GM21360 (cell line): Measurements from ENCODE around the gene NEGR1.

Experiments
- ATAC-seq: cut with Tn5 transposase; IDR thresholded peaks from one replicate; pipeline ENCODE4 v1.9.1; 2021; ENCODE audit warnings: mild to moderate bottlenecking, moderate library complexity; ENCODE audit not compliant: unreplicated experiment

Gene NEGR1

DNA sequence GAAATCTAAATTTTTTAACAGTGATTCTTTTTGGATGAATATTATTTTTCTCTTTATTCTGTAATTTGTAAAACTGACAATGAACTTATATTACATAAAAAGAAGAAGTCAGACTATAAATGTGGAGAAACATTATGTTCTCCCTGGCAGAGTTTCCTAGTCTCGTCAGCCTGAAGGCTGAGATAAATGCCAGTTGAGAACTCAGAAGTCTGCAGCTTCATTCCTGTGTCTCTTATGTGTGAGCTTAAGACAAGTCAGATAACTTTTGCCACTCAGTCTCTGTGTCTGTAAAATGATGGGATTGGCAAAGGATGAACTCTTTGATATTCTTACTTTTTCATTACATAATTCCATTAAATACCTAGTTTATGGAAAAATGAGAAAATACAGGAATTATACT, 632.7 kb downstream of the NEGR1 start:
- no peak for ATAC-seq

DNA sequence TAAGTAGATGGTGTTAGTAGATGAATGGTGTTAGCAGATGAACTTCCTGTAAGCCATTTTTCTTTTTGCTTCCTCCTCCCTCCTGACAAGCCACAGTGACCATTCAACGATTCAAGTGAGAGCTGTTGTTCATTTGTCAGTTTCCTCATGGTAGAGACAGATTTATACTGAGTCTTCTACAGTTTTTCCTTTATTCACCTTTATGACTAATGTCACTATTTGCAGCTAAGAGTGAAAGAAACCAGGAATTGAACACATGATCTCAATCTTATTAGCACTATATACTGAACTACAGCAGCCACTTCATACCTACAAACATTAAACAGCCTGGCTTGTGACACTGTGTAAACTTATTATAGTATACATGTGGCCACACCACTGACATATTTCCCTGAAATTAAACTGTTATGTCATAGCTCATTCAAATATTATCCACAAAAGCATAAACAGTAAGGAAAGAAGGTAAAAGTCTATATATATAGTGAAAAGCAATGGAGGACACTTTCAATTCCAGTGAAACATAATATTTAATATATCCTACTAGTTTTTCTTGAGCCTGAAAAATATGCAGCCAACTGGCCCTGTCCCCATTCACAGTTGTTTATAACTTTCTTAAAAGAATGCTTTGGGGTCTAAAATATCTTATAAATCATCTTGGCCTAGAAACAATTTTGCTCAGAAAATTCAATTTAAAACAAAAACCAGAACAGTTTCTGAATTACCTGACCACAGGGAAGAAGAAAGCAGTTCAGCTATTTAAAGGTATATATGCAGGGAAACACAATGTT, 634.6 kb downstream of the NEGR1 start:
- ATAC-seq: no peak

DNA sequence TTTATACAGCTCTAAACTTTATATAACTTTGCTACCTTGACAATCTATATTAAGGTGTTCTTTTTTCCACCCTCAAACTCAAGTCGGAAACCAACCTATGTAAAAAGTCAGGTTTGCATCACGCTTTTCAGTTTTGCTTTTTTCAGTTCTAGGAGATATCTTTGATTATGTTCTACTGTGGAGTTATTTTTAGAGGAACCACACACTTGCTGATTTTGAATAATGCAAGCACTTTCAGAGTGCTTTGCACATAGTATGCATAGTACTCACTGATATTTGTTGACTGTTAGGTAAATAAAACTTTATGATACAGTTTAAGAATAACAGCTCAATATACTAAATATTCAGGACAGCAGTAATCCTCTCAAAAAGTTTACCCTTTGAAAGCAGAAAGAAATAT, 637.3 kb downstream of the NEGR1 start:
- no peak for ATAC-seq

DNA sequence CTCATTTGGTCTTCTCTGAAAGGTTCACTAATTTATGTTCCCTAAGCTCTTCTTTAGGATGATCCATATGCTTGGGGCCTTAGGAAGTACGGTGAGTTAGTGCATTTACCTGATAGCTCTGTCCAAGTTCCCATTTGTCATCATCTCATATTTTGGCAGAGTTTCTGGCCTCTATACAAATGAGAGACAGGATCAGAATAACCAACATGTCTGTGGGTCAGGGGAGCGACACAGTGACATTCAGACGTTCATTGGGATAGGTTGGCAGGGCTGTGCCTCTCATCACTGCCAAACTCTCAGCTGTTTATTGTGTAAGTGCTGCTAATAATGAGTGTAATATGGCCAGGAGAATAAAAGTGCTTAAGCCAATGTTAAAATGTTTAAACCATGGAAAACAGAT, 640.4 kb downstream of the NEGR1 start:
- no peak for ATAC-seq

DNA sequence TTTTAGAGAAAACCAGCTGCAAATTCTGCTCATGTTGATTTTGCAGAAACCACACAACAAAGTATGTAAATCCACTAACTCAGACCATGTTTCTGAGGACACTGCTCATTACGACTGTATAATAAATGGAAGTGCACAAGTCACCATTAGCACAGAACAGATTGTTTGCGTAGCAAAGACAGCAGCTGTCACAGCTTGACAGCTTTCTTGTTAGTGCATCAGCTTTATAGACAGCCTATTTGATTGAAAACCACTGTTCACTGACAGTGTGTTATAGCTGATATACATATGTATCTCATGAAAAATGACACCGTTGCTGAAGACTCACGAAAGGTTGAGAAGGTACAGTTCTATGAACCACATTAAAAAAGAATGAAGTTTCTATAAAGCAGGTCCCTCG, 641.3 kb downstream of the NEGR1 start:
- no peak for ATAC-seq

DNA sequence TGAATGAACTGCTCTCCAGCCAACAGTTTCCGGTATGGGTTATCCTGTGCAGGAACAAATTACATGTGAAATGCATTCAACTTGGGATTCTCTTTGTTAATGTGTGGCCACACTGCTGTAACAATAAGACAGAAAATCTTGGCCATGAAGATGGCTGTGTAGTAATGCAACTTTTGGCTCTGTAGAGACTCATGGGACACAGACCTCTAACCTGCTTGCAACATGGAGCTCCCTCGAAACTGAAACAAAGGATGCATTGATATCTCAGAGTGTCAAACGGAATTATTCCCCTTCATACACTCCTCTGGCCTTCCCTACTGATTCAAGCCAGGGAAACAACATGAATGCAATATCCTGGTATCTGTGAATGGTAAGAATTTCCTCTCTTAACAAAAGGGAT, 642.2 kb downstream of the NEGR1 start:
- no peak for ATAC-seq

DNA sequence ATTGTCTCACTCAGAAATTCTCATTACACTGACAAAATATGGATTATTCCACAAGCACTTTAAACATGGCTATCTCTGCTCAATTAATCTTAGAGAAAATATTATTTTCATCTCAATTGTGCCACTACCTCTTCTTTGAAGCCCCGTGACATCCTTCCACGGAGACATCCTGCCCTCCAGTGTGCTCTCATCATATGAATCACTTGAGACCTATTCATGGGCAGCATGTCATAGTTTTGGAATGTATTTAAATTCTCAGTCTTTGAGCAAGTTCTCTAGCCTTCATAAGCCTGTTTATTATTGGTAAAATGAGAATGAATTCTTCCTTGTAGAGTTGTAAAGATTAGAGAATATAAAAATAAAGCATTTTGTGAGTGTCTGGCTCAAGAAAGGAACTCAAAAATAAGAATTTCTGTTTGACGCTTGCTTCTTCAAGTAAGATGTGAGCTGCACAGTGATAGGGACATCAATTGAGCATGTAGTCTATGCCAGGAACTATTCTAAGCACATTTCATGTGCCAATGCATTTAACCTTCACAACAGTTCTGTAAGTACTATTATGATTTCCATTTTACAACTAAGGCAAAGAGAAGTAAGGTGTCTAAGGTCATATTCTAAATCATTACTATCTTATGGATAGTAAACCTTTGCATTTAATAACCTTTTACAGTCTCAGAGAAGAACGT, 644.1 kb downstream of the NEGR1 start:
- ATAC-seq: no peak

DNA sequence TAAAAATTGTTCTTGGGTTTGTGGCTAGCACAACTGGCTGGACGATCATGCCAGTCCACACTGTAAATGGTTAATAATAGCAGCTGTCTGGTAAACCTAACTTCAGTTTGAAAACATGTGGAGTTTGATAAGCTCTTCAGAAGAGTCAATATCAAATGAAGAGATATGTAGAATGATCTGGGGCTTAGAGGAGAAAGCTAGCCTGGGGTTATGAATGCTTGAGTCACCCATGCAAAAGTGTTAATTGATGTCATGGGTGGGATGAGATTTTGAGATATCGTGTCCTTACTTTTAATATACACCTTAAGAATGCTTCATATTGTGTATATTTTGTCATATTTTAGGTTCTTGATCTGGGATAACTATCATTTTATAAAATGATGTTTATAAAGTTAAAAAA, 646.8 kb downstream of the NEGR1 start:
- no peak for ATAC-seq

DNA sequence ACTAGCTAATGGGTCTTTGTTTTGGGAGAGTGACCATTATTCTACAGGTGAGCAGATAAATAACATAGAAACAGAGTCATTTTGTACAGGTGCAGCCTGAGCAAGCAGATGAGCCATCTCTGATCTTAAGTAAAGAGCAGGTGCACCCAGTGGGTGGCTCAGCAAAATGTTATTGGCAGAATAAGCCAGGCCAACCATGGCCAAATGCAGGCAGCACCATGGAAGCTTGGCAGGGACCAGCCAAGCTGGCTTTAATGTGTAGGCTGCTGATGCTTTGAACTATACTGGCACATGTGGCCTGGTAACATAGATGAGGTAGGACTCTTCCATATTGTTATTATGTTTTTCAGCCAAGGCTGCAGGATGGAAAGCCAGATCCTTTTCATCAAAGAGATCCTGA, 648.2 kb downstream of the NEGR1 start:
- no peak for ATAC-seq

DNA sequence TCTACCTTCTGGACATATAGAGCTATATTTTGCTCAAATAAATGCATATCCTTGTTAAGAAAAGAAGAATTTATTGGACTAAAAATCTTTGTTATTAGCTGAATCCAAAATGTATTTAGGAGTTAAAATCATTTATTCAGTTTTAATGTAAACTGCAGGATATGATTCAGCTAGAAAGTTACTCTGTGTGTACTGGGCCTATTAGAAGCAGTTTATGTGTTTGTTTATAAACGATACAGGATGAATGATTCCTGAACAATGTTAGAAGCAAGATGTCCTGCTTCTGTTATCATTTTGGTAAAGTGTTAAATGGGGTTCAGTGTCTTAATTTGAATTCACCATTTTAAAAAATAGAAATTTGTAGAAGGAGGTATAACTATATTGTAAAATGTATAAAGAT, 652.3 kb downstream of the NEGR1 start:
- no peak for ATAC-seq

DNA sequence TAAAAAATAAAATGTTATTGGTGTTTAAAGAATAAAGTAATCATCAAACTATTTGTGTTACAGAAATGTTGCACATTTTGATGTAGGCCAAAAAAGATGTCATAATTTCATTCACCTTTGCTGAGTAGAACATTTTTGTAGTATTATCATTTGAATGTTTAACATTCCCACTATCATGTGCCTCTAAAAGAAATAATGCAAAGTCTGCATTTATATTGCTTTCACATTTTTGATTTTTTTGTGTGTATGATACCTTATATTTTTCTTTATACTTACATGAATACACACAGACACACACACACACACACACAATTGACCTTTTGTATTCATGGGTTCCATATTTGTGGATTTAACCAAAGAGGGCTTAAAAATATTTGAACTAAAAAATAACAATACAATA, 657.3 kb downstream of the NEGR1 start:
- ATAC-seq: no peak

DNA sequence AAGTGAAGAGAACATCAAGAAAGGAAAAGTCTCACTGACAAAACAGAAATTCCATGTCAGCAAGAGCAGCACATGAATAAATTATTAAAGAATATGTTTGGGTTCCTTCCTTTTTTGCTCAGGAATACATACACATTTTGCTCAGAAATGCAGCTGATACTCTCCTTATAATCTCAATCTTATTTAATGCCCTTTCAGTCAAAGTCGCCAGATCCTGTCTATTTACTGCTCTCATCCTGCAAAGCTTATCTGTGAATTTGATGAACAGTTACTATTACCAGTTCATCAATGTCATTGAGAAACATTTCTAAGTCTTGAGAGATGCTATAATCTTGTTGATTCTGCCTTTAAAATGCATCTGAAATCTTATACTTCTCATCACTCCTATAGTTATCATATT, 658.5 kb downstream of the NEGR1 start:
- ATAC-seq: no peak

DNA sequence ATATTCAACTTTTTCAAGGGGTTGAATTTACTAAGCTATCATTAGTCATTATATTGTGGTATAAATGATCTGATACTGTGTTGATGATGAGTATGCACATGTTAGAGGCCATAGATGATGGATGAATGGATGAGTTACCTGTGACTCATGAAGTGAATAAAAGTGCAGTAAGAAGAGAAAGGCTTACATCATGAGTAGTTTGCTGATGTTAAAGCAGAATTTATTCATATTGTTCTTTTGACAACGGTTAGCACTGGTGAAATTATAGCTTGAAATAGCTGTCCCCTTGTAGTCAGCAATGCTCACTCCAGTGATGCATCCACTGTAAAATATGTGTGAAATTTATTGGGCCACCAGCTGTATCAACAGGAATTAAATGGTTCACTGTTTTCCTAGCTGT, 660.6 kb downstream of the NEGR1 start:
- ATAC-seq: no peak

DNA sequence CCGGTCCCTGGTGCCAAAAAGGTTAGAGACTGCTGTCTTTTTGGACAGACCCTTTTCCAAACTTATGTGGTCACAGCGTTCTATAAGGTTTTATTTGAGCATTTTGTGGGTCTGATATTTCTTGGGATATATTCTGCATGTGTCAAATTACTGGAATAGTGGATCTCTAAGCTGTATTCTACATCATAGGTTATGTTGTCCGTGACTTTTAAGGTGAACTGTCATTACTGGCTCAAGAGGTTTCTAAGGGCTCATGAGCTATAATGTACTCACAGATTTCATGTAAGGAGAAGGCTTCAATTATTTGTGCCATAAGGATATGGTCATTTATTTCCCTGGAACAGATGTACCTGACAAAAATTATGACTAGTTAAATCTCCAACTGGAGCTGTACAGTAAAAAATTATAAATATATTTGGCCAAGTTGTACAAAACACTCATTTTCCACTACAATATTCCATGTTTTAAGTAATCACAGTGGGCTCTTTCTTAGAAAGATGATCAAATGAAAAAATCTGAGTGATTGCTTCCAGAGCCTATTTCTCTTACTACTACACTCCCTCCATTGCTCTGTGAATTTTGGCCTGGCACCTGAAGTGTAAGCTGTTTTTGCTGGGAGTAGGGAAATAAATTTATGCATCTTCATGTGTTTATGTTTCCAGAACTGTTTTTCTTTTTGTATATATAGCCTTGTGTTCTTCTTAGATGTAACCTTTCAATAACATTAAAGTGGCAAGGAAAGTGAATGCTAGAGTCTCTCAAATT, 663.4 kb downstream of the NEGR1 start:
- ATAC-seq: no peak

DNA sequence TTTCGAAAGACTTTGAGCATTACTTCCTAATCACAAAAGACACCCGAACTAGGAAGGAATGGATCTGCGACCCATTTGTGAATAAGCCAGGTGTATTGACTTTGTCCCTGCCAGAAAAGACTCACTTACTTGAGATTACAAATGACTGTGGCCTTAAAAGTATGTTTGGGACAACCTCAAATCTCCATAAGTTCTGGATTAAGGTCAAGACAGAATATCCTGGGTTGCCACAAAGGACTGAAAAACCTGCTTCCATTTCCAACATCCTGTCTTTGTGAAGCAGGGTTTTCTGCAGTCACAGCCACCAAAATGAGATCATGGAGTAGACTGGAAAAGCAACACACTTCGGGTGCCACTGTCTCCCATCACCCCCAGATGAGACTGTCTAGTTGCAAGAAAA, 664.1 kb downstream of the NEGR1 start:
- no peak for ATAC-seq

DNA sequence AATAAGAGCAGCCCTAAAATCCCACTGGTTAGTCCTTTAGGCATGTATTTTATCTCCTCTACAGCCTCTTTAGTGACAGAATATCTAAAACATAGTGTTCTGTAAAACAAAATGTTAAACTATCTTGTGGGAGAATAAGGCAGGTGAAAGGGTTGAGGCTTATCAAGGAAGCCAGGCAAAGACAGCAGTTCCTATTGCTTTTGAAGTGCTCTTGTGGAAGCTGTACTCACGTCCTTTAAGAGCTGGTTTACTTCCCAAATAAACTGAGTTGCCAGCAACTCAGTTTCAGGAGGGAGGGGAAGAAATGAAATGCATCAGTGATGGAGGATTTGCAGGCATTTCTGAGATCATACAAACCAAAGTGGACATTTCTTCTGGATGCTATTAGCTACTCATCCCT, 671.9 kb downstream of the NEGR1 start:
- ATAC-seq: no peak

DNA sequence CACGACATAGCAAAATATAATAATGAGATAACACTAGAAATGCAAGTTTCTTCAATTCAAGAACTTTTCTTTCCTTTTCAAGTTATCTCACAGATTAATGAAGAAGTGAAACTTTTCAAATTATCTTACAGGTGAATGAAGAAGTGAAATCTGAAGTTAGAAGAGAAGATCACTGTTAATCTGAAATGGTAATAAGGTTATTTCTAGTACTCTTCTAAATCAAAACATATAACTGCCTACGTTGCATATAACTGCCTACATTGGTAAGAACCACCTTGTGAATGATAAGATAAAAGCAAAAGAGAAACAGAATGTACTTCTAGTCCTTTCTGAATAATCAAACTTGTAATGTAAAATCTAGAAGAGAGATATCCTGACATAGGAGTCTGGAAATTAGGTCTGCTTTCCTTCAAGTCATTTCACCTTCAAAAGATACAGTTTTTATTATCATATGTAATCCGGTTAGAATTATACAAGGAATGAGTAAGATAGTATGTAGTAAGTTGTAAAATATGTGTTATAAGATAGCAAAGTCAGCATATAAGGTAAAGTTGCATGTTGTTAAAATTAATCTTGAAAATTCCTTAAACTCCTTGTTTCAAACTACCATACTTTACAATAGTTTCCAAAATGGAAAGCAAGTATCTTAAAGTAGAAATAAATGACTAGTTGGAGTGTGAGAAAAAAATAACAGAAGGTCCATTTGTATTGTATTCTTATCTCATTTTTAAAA, 679.1 kb downstream of the NEGR1 start:
- no peak for ATAC-seq

DNA sequence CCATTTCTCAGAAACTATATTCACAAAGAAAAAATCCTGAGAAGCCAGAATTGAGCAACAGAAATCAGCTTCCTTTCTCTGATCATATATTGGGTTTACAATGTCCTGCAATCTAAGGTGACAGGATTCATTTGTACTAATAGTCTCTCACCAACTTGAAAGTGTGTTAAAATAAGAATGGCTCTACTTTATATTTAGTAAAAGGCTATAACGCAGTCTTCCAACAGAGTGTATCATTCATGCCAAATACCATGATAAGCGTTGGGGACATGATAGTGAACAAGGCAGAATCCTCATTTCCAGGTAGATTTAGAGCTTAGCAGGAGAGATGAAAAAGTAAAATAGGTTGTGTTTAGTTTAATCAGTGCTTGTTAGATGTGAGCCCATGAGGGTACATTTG, 682.3 kb downstream of the NEGR1 start:
- no peak for ATAC-seq

DNA sequence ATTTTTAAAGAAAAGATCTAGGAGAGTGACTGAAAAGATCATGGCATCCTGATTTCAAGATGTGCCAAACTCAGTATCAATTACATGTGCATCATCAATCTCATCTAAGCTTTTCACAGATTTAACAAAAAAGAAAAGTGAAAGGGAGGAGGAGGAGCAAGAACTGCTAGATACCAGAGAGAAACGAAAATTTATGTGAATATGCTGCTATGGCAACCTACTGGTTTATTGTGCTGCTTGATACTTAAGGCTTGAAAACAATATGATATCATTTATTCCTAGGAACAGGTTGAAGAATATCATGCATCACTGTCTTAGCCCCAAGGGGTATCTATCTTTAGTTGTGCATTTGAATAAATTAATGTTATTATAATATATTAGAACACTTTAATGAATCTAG, 683.0 kb downstream of the NEGR1 start:
- ATAC-seq: no peak

DNA sequence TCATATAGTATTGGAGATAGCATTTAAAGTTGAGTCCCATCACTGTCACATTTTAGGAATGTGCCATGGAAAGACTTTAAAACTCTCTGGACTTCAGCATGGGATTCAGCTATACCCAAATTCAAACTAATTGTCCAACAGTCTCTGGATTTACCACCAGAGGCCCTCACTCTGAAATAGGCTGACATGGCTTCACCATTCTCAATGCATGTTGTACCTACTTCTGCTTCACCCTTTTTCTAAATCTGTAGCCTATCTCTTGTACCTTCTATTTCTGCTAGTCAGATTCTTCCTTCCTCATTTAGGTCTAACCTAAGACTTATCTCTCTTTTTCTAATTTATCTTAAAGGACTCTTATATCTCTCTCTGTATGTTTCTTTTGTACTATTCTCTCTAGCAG, 688.8 kb downstream of the NEGR1 start:
- ATAC-seq: no peak

DNA sequence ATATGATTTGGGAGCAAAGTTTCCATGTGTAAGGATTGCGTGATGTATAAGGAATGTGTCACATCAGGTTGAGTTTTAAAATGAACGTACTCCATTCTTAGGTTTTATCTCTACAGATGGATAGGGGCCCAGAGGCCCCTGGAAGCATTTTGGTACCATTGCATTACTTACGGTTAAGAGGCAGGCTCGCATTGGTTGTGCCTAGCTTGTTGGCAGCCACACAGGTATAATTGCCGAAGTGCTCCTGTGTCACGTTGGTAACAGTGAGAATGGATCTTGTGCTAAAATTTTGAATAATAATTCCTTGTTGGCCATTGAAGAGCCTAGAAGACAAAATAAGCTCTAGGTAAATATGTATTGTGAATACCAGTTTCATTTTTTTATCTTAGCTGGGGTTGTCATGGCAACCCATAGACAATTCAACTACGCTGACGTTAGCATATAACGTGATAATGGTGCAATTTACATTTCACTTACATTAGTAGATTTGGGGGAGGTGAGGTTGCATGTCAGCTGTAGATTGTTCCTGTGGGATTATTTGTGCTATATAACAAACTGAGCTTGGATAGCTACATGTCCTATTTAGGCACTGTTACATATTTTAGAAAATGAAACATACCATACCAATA, 689.6 kb downstream of the NEGR1 start:
- no peak for ATAC-seq
